OCI-LY3 (cell line): ENCODE results near the gene IDS.
"Not testable (repeated sequence)": the region's sequence is repeated elsewhere in the genome, so short reads cannot be mapped to it uniquely, and the experiment has no call there.

Source experiments
- H2AFZ ChIP-seq: fragments of 200-600, 300-600 bp; shearing (Covaris generic); 2 replicates; pipeline ENCODE4 v1.6.0; 2014; ENCODE audit warnings: antibody characterized with exemption, low read depth, low read length
- H3K27ac ChIP-seq: fragments of 200-600, 300-600 bp; sonication (generic); 2 replicates; pipeline ENCODE4 v1.5.1; 2014; ENCODE audit warnings: mild to moderate bottlenecking, low read length, moderate library complexity, mixed read lengths
- H3K27me3 ChIP-seq: fragments of 200-600, 300-600 bp; sonication (generic); 2 replicates; pipeline ENCODE4 v1.6.1; 2014; ENCODE audit warnings: low read depth, low read length, mixed read lengths
- H3K36me3 ChIP-seq: fragments of 200-600, 300-600 bp; sonication (generic); replicated peaks from 2 replicates; pipeline ENCODE3; 2014; ENCODE audit warnings: low read depth, low read length, mixed read lengths
- H3K4me1 ChIP-seq: fragments of 300-600, 200-600 bp; sonication (generic); 2 replicates; pipeline ENCODE4 v1.6.1; 2014; ENCODE audit warnings: low read length, mixed read lengths
- H3K4me2 ChIP-seq: fragments of 200-600, 300-600 bp; sonication (generic); 2 replicates; pipeline ENCODE4 v1.6.1; 2014; ENCODE audit warnings: low read length, mixed read lengths
- H3K4me3 ChIP-seq: fragments of 300-600, 200-600 bp; sonication (generic); 2 replicates; pipeline ENCODE4 v1.5.1; 2014; ENCODE audit warnings: antibody characterized with exemption, mild to moderate bottlenecking, low read length, moderate library complexity
- H3K79me2 ChIP-seq: fragments of 300-600, 200-600 bp; shearing (Covaris generic); 2 replicates; pipeline ENCODE4 v1.6.1; 2014; ENCODE audit warnings: mild to moderate bottlenecking, low read length, mixed read lengths
- H3K9ac ChIP-seq: fragments of 300-600, 200-600 bp; shearing (Covaris generic); 2 replicates; pipeline ENCODE4 v1.6.0; 2014; ENCODE audit warnings: mild to moderate bottlenecking, low read length, moderate library complexity
- H3K9me3 ChIP-seq: fragments of 200-600, 300-600 bp; shearing (Covaris generic); 2 replicates; pipeline ENCODE4 v1.6.1; 2014; ENCODE audit warnings: low read length, mixed read lengths; ENCODE audit not compliant: insufficient read depth
- H4K20me1 ChIP-seq: fragments of 200-600, 300-600 bp; sonication (generic); 2 replicates; pipeline ENCODE4 v1.6.1; 2016; ENCODE audit warnings: low read length, mixed read lengths; ENCODE audit not compliant: insufficient read depth
- EZH2phosphoT487 ChIP-seq: fragments of 200-600 bp; shearing (Covaris generic); IDR thresholded peaks from 2 replicates; pipeline ENCODE4 v1.6.1; 2018; ENCODE audit warnings: antibody characterized with exemption, mixed run types, low read depth
- TF ChIP-seq, protein P1 (sequence below): fragments of 200-600, 300-600 bp; sonication (generic); IDR thresholded peaks from 2 replicates; pipeline ENCODE4 v1.5.1; 2014; ENCODE audit warnings: antibody characterized with exemption, low read length, low read depth

The IDS gene, protein sequence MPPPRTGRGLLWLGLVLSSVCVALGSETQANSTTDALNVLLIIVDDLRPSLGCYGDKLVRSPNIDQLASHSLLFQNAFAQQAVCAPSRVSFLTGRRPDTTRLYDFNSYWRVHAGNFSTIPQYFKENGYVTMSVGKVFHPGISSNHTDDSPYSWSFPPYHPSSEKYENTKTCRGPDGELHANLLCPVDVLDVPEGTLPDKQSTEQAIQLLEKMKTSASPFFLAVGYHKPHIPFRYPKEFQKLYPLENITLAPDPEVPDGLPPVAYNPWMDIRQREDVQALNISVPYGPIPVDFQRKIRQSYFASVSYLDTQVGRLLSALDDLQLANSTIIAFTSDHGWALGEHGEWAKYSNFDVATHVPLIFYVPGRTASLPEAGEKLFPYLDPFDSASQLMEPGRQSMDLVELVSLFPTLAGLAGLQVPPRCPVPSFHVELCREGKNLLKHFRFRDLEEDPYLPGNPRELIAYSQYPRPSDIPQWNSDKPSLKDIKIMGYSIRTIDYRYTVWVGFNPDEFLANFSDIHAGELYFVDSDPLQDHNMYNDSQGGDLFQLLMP

DNA sequence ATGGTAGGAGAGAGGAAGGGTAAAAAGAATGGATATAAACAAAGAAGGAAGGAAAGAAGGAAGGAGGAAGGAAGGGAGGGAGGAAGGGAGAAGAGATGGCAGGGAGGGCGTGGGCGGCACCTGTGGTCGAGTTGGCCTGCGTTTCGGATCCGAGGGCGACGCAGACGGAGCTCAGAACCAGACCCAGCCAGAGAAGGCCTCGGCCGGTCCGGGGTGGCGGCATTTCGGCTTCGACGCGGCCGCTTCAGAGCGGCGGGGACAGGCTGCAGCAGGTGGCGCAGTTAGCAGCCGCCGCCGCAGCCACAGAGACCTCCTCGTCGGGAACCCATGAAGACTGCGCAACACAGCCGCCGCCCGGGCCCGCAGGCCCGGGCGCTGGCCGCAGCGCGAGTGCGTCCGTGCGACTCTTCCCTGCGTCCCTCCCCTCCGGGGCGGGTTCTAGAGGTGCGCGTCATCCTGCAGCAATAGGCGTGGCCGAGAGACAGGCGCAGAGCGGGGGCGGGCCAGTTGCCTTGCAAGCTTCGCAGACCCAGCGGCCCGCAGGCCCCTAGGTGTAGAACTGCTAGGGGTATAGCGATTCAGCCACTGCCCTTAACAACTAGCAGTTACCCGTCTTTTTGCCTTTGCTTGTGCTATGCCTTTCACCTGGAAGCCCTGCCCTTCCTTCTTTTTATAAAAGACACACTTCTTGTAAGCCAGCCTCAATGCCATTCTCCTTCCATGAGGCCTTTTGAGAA lies at the start of gene IDS:
TSS of gene IDS (minus strand) at position 392 of the 737 bp plus-strand sequence. CDS start at position 223, 169 bp downstream.
- peaks cover 28% of the 10 kb centered on the region for H3K36me3 ChIP-seq
- H3K27me3 ChIP-seq = no peaks in the 10 kb centered on the region
- H3K4me2 ChIP-seq = peak within 1 kb of the TSS; percentile 96
- H3K4me1 ChIP-seq = peaks cover 39% of the 10 kb centered on the region
- H4K20me1 ChIP-seq = peaks cover 30% of the 10 kb centered on the region
- H3K9ac ChIP-seq = peak within 1 kb of the TSS; percentile 99
- peak within 1 kb of the TSS; percentile 100 for H3K4me3 ChIP-seq
- H3K79me2 ChIP-seq = peaks cover 32% of the 10 kb centered on the region
- no peaks in the 10 kb centered on the region for H3K9me3 ChIP-seq
- 0 out of 2 replicates have a peak within 1 kb of the TSS, but pooled peaks have one; percentile 25 for H2AFZ ChIP-seq
- peak within 1 kb of the TSS; percentile 91 for H3K27ac ChIP-seq
- TF ChIP-seq, protein P1, sequence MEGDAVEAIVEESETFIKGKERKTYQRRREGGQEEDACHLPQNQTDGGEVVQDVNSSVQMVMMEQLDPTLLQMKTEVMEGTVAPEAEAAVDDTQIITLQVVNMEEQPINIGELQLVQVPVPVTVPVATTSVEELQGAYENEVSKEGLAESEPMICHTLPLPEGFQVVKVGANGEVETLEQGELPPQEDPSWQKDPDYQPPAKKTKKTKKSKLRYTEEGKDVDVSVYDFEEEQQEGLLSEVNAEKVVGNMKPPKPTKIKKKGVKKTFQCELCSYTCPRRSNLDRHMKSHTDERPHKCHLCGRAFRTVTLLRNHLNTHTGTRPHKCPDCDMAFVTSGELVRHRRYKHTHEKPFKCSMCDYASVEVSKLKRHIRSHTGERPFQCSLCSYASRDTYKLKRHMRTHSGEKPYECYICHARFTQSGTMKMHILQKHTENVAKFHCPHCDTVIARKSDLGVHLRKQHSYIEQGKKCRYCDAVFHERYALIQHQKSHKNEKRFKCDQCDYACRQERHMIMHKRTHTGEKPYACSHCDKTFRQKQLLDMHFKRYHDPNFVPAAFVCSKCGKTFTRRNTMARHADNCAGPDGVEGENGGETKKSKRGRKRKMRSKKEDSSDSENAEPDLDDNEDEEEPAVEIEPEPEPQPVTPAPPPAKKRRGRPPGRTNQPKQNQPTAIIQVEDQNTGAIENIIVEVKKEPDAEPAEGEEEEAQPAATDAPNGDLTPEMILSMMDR = no peak
- TF ChIP-seq EZH2phosphoT487 = no peak

DNA sequence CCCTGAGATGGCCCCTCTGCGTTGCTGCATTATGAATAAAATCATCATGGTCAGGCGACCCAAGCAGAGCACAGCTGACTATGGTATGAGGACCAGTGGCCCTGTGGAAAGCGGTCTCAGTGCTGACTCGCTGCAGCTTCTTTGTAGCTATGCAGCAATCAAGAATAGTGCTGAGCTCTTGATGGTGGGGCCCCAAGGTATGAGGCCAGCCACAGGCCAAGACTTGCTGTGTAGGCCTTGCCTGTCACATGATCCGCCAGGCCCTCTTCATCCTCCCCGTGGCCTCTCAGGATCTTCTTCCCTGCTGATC lies 46.8 kb upstream of the IDS start:
- not testable (repeated sequence) for H2AFZ ChIP-seq, H3K4me2 ChIP-seq, H3K79me2 ChIP-seq, H3K4me1 ChIP-seq, H3K9me3 ChIP-seq, H3K27me3 ChIP-seq, H3K4me3 ChIP-seq, H3K36me3 ChIP-seq, H4K20me1 ChIP-seq, H3K9ac ChIP-seq, H3K27ac ChIP-seq

DNA sequence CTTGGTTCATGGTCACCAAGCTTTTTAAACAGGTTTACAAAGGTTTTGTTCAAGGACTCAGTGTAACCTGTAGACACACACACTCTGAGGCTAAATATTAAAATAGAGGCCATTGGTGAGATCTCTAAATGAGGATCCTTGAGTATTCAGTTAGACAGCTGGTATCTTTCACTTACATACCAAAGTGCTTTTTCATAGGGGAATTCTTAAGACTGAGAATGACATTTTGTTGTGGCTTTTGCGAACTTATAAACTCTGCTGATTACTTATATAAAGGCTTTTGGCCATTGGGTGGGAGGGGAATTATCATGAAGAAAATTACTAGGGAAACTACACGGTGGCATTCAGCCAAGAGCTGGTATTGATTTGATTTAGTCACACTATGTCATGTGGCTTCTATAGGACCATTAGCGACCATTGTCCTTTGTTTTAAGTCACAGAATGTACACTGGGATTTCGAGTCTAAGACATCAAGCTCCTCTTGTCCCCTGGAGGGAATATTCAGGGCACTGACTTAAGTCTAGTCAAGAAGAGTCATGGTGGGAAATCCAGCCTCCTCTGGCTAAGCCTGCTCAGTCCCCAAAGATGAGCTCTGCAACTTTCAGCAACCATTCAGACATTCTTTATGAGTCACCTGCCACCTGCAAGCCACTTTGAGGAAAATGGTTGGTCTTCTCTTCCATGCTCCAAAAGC lies 46.3 kb upstream of the IDS start:
- H3K27me3 ChIP-seq, H4K20me1 ChIP-seq, H3K9me3 ChIP-seq, H3K4me3 ChIP-seq, H3K9ac ChIP-seq, H2AFZ ChIP-seq, H3K27ac ChIP-seq, H3K4me2 ChIP-seq, H3K79me2 ChIP-seq, H3K4me1 ChIP-seq, H3K36me3 ChIP-seq: not testable (repeated sequence)

DNA sequence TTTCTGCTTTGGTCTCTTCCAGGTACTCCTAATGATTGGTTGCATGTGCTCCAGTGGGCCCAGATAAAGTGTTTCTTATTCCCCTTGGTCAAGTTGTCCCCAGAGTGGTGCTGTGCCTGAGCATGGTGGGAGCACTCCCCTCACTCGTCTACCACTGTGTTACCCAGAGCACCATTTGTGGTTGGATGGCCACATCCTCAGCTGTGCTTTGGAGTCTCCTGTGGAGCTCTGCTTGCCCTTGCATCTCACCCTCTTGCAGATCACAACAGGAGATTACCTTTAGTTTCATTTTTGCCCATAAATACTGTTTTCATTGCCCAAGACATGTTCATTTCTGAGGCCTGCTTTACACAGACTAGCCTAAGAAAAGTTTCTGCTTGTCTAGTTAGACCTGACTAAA lies 45.3 kb upstream of the IDS start:
- H3K4me1 ChIP-seq, H4K20me1 ChIP-seq, H3K4me3 ChIP-seq, H3K27me3 ChIP-seq, H3K4me2 ChIP-seq, H3K9ac ChIP-seq, H3K27ac ChIP-seq, H3K36me3 ChIP-seq, H3K9me3 ChIP-seq, H2AFZ ChIP-seq, H3K79me2 ChIP-seq: not testable (repeated sequence)

DNA sequence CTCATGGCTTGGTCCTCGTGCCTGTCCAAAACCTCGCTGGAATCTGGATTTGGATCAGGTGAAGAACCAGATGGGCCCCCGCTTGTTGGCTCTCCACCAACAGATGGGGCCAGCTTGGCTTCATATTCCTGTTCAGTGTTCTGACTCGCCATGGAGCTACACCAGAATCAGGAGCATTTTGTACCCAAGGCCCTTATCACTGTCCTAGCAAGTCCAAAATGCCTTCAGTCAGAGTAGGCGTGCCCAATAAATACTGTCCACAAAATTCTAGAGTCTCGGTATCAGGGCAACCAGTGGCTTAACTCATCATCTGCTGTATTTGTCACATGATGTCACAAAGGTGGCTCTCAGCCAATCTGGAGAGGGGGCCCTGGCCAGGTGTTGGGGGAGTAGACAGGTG lies 44.6 kb upstream of the IDS start, which contains the start of gene HSFX3:
TSS of gene HSFX3 (minus strand) at position 224 of the 400 bp plus-strand sequence. CDS start at position 152, 72 bp downstream.
- not testable (repeated sequence) for H3K9me3 ChIP-seq, H3K27me3 ChIP-seq, H3K79me2 ChIP-seq, H3K9ac ChIP-seq, H2AFZ ChIP-seq, H3K36me3 ChIP-seq, H3K4me2 ChIP-seq, H3K4me3 ChIP-seq, H4K20me1 ChIP-seq, H3K27ac ChIP-seq
- peaks cover 15% of the 10 kb centered on the region for H3K4me1 ChIP-seq

DNA sequence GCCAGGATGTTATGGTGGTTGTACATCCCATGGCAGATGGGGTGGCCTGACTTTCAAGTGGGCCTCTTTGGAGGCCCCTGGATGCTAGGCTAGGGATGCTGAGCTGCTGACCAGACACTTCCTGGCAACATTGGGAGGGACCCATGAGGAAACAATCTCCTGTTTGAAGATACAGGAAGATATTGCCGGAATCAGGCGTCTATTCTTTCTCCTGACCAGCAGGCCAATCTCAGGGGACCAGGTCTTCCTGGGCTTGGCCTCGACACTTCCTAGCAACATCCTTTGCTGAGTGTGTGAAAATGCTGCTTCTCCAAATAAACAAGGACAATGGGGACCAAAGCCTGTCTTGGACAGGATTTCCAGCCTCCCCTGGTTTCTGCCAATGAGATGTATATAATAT lies 42.7 kb upstream of the IDS start:
- H3K4me2 ChIP-seq, H3K27me3 ChIP-seq, H3K9ac ChIP-seq, H3K27ac ChIP-seq, H3K4me3 ChIP-seq, H3K9me3 ChIP-seq, H2AFZ ChIP-seq, H3K79me2 ChIP-seq, H3K36me3 ChIP-seq, H4K20me1 ChIP-seq: not testable (repeated sequence)
- H3K4me1 ChIP-seq = peaks cover 17% of the 10 kb centered on the region

DNA sequence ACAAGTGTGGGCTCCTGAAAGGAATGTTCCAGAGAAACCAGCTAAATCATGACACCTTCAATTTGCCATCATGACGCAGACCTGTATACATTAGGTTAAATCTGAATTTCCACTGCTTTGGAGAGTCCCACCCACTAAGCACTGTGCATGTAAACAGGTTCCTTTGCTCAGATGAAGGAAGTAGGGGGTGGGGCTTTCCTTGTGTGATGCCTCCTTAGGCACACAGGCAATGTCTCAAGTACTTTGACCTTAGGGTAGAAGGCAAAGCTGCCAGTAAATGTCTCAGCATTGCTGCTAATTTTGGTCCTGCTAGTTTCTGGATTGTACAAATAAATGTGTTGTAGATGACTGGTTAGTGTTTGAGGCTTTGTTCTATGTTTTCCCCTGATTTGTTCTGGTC lies 41.9 kb upstream of the IDS start:
- not testable (repeated sequence) for H2AFZ ChIP-seq, H3K27me3 ChIP-seq, H3K9me3 ChIP-seq, H3K79me2 ChIP-seq, H3K9ac ChIP-seq, H4K20me1 ChIP-seq, H3K4me3 ChIP-seq, H3K4me2 ChIP-seq, H3K36me3 ChIP-seq
- H3K4me1 ChIP-seq = peaks cover 18% of the 10 kb centered on the region
- peak overlapping the region; percentile 71; the same call in 1 of the 2 replicates for H3K27ac ChIP-seq
